GM12865 (cell line): Measurements from ENCODE around the gene CYLD.

ENCODE experiments used
- DNase-seq: peaks from one replicate; pipeline ENCODE4 v3.0.0; 2010; ENCODE audit warnings: low read depth
- H3K4me3 ChIP-seq: 2 replicates; pipeline ENCODE4 v1.5.1; 2011; ENCODE audit warnings: mild to moderate bottlenecking, low read depth, low read length, control low read depth
- TF ChIP-seq, protein P1 (sequence below): IDR thresholded peaks from 2 replicates; pipeline ENCODE4 v1.5.1; 2011; ENCODE audit warnings: low read length, control low read depth, low read depth, inconsistent platforms; ENCODE audit not compliant: insufficient read depth; ENCODE audit errors: missing control alignments

The CYLD gene

GRCh38 chr16:50739031-50739430 is 2.9 kb upstream of the CYLD start:
- H3K4me3 ChIP-seq = no peak overlapping the region
- TF ChIP-seq, protein P1, sequence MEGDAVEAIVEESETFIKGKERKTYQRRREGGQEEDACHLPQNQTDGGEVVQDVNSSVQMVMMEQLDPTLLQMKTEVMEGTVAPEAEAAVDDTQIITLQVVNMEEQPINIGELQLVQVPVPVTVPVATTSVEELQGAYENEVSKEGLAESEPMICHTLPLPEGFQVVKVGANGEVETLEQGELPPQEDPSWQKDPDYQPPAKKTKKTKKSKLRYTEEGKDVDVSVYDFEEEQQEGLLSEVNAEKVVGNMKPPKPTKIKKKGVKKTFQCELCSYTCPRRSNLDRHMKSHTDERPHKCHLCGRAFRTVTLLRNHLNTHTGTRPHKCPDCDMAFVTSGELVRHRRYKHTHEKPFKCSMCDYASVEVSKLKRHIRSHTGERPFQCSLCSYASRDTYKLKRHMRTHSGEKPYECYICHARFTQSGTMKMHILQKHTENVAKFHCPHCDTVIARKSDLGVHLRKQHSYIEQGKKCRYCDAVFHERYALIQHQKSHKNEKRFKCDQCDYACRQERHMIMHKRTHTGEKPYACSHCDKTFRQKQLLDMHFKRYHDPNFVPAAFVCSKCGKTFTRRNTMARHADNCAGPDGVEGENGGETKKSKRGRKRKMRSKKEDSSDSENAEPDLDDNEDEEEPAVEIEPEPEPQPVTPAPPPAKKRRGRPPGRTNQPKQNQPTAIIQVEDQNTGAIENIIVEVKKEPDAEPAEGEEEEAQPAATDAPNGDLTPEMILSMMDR = no peak
- no peak for DNase-seq

DNA sequence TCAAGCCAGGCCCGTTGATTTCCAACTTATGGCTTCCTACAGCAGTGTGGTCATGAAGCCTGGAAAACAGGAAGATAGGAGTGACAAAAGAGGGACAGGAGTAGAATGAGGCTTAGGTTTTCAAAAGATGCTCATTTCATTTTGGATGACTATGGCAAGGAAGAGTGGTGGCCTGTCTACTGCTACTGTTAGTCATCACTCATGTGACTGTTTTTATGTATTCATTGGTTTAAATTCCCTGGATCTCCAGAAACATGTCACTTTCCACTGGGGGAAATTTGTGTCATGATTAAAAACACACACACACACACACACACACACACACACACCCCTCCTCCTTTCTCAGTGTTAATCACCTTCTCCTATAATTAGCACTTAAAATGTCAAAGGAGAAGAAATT is 1.1 kb upstream of the CYLD start:
- no peak overlapping the region for H3K4me3 ChIP-seq
- TF ChIP-seq, protein P1 = no peak
- no peak for DNase-seq

GRCh38 chr16:50741225-50741780 is 583 bp upstream of the CYLD start:
- DNase-seq = no peak
- peak overlapping the region; percentile 36 for H3K4me3 ChIP-seq
- TF ChIP-seq, protein P1 = no peak

DNA sequence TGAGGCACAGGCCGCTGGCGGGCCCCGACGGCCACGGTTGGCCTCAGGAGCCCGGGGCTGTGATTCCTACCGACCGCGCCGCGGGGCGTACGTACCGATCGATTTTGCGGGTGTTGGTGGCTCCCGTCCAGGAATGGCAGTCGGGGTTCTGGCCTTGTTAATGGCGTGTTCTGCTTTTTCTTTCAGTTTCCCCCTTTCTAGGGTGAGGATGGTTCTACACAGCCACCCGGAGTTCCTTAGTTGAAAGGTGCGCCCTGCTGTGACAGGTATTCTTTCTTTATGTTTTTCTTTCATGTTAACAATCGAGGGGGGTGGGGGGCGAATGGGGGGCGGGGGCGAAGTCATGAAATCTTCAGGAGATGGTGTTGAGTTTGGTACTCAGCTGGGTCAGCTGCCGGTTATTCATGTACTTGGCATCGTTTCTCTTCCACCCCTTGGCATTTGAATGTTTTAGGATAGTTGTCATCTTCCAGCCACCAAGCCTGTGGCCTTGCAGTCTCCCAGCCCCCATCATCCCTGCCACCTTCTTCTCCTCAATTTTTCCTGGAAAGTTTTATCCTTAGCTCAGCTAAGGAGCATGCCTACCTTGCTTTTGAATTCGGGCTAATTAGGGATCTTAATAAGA is 802 bp downstream of the CYLD start:
- TF ChIP-seq, protein P1 = no peak
- peak; percentile 67 for DNase-seq
- H3K4me3 ChIP-seq = peak overlapping the region; percentile 72

GRCh38 chr16:50743581-50744225 is 1.8 kb downstream of the CYLD start:
- H3K4me3 ChIP-seq = peak overlapping the region; percentile 72
- TF ChIP-seq, protein P1 = no peak

GRCh38 chr16:50744881-50745280 is 3.0 kb downstream of the CYLD start:
- no peak for DNase-seq
- H3K4me3 ChIP-seq = peak overlapping the region; percentile 72
- TF ChIP-seq, protein P1 = no peak

More at GRCh38 chr16:50743581-50744225, 1.8 kb downstream of the CYLD start:
- no peak for DNase-seq
